HepG2 (cell line): Measurements from ENCODE around the gene RESP18. TPM values are rescaled to one million over a fixed set of nuclear protein-coding genes. Genes with fewer than 3 reads are reported as not detected.
A peak's percentile ranks its signal among the peaks of the same experiment; 100 is the strongest.

ENCODE experiments used
- AGO2 ChIP-seq: fragments of 200-400 bp; formaldehyde crosslinking; optimal IDR thresholded peaks from 2 replicates; pipeline ENCODE3; 2017; ENCODE audit warnings: mild to moderate bottlenecking, low read depth, low read length, moderate library complexity
- JUNB ChIP-seq: sonication (generic); formaldehyde crosslinking; IDR thresholded peaks from 2 replicates; pipeline ENCODE4 v1.8.0; 2022; ENCODE audit warnings: missing genetic modification reagents, mild to moderate bottlenecking, borderline replicate concordance
- NFE2L1 ChIP-seq: sonication (generic); formaldehyde crosslinking; IDR thresholded peaks from 2 replicates; pipeline ENCODE4 v1.4.0; 2020; ENCODE audit warnings: missing genetic modification reagents, mild to moderate bottlenecking, borderline replicate concordance
- NONO ChIP-seq, 2 experiments: fragments of 450-650 bp in 1 of 2; sonication (generic) in 1 of 2; formaldehyde crosslinking in 1 of 2; IDR thresholded peaks in 1 of 2; conservative IDR thresholded peaks in 1 of 2; 2 replicates each; pipeline versions ENCODE4 v1.6.1 to v1.8.0; 2017 to 2022; ENCODE audit warnings: mild to moderate bottlenecking in 1 of 2, missing genetic modification reagents in 1 of 2, moderate library complexity in 1 of 2
- RBFOX2 ChIP-seq: fragments of 200-400 bp; formaldehyde crosslinking; IDR thresholded peaks from 2 replicates; pipeline ENCODE4 v1.6.1; 2017; ENCODE audit warnings: low read depth, mild to moderate bottlenecking, low read length
- SMARCE1 ChIP-seq: fragments of 450-650 bp; IDR thresholded peaks from 2 replicates; pipeline ENCODE4 v1.6.1; 2017; ENCODE audit warnings: borderline replicate concordance
- SUZ12 ChIP-seq: fragments of 150-350 bp; IDR thresholded peaks from 2 replicates; pipeline ENCODE4 v1.6.1; 2014; ENCODE audit warnings: low read depth, low read length
- TBX3 ChIP-seq: fragments of 450-650 bp; IDR thresholded peaks from 2 replicates; pipeline ENCODE4 v1.6.1; 2017; ENCODE audit warnings: antibody characterized with exemption, mild to moderate bottlenecking, inconsistent platforms, borderline replicate concordance
- XRCC5 ChIP-seq: fragments of 200-400 bp; formaldehyde crosslinking; optimal IDR thresholded peaks from 2 replicates; pipeline ENCODE3; 2017; ENCODE audit warnings: mild to moderate bottlenecking, low read length
- ZNF207 ChIP-seq: fragments of 450-650 bp; IDR thresholded peaks from 2 replicates; pipeline ENCODE4 v1.6.1; 2016; ENCODE audit warnings: antibody characterized with exemption, borderline replicate concordance
- ZNF547 ChIP-seq: sonication (generic); formaldehyde crosslinking; IDR thresholded peaks from 2 replicates; pipeline ENCODE4 v1.5.1; 2020; ENCODE audit warnings: mild to moderate bottlenecking, missing genetic modification reagents
- ZSCAN22 ChIP-seq: sonication (generic); formaldehyde crosslinking; IDR thresholded peaks from 2 replicates; pipeline ENCODE4 v1.4.0; 2020; ENCODE audit warnings: mild to moderate bottlenecking, missing genetic modification reagents
- ZSCAN30 ChIP-seq: sonication (generic); formaldehyde crosslinking; IDR thresholded peaks from 2 replicates; pipeline ENCODE4 v1.5.0; 2020; ENCODE audit warnings: mild to moderate bottlenecking, missing genetic modification reagents
- polyA plus RNA-seq, 8 experiments: library from polyadenylated mRNA; depleted of rRNA in 3 of 8; stranded (reverse) in 7 of 8; unstranded in 1 of 8; fragments of >200 nt; fragmentation: Illumina TruSeq in 4 of 8; extraction: Trizol in 4 of 8; gene quantifications; 2 replicates each; pipeline versions ENCODE4 v1.2.1 to v1.2.3, GENCODE V29; 2011 to 2016; ENCODE audit warnings: low read depth in 4 of 8, missing spikeins in 1 of 8, mixed read lengths in 1 of 8; ENCODE audit not compliant: insufficient read depth in 1 of 8
- total RNA-seq, 5 experiments: library from RNA; depleted of rRNA; stranded (reverse); fragments of >200 nt; fragmentation: Illumina TruSeq; extraction: Trizol; gene quantifications; 2 replicates each; pipeline ENCODE4 v1.2.3, GENCODE V29; 2016; ENCODE audit warnings: low read depth in 1 of 5
- TF ChIP-seq, protein P1 (sequence below): sonication (generic); formaldehyde crosslinking; IDR thresholded peaks from 2 replicates; pipeline ENCODE4 v1.4.0; 2020; ENCODE audit warnings: low read depth, missing genetic modification reagents
- TF ChIP-seq, protein P2 (sequence below): sonication (generic); formaldehyde crosslinking; conservative IDR thresholded peaks from 2 replicates; pipeline ENCODE4 v1.5.0; 2020; ENCODE audit warnings: missing genetic modification reagents
- TF ChIP-seq, protein P3 (sequence below): sonication (generic); formaldehyde crosslinking; IDR thresholded peaks from 2 replicates; pipeline ENCODE4 v1.8.0; 2022; ENCODE audit warnings: missing genetic modification reagents, mild to moderate bottlenecking, inconsistent platforms, borderline replicate concordance
- TF ChIP-seq, protein P4 (sequence below): sonication (generic); formaldehyde crosslinking; IDR thresholded peaks from 2 replicates; pipeline ENCODE4 v1.4.0; 2020; ENCODE audit warnings: missing genetic modification reagents, borderline replicate concordance
- TF ChIP-seq, protein P5 (sequence below): sonication (generic); IDR thresholded peaks from 2 replicates; pipeline ENCODE4 v1.6.1; 2016; ENCODE audit warnings: low read depth, borderline replicate concordance

Gene RESP18
- total and polyA plus RNA-seq, 2 of the 13 experiments (the other 11 are each of a cell fraction or from before 2014, with no cell fraction given), result not detected

DNA sequence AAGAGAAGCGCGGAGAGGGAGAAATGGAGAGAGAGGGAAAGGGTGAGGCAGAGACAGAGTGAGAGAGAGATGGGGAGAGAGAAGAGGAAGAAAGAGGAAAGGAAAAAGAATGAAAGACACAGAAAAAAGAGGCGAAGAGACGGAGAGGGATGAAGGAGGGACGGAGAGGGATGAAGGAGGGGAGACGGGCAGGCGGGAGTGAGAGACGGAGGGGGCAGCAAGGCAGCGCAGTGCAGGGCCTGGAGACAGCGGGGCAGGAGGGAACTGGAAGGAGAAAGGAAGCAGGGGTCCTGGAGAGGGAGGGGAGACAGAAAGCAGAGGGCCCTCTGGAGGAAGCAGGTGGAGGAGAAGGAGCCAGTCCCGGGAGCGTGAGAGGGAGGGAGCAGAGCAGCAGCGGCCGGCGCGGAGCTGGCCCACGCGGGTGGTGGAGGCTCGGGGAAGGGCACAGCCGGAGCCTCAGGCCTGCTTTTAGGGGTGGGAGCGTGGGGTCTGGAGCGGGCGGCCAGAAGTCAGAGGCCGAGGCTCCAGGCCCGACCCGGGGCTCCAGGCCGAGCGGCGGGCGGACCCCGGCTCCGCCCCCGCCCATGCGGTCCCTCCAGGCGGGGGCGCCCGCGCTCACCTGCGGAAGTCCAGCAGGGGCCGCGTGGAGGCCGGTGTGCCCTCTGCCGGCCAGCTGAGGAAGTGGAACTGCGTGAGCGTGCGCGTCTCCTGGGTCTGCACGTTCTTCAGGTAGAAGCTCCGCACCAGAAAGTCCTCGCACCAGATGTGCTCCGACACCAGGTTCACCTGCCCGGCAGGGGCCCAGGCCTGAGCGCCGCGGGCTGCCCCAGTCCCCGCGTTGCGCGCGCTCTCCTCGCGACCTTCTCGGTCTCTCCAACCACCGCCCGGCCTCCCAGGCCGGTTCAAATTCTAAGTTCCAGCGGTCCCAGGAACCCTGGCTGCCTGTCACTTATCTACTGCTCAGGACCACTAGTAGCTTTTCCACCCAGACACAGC, 37.9 kb downstream of the RESP18 start (continued):
- 0 out of 2 replicates have a peak, but pooled peaks have one; percentile 9 for TF ChIP-seq ZSCAN22
- TF ChIP-seq TBX3, result no peak
- TF ChIP-seq JUNB (CRISPR knock-in tag), result no peak
- no peak for TF ChIP-seq ZNF207
- TF ChIP-seq, protein P1, sequence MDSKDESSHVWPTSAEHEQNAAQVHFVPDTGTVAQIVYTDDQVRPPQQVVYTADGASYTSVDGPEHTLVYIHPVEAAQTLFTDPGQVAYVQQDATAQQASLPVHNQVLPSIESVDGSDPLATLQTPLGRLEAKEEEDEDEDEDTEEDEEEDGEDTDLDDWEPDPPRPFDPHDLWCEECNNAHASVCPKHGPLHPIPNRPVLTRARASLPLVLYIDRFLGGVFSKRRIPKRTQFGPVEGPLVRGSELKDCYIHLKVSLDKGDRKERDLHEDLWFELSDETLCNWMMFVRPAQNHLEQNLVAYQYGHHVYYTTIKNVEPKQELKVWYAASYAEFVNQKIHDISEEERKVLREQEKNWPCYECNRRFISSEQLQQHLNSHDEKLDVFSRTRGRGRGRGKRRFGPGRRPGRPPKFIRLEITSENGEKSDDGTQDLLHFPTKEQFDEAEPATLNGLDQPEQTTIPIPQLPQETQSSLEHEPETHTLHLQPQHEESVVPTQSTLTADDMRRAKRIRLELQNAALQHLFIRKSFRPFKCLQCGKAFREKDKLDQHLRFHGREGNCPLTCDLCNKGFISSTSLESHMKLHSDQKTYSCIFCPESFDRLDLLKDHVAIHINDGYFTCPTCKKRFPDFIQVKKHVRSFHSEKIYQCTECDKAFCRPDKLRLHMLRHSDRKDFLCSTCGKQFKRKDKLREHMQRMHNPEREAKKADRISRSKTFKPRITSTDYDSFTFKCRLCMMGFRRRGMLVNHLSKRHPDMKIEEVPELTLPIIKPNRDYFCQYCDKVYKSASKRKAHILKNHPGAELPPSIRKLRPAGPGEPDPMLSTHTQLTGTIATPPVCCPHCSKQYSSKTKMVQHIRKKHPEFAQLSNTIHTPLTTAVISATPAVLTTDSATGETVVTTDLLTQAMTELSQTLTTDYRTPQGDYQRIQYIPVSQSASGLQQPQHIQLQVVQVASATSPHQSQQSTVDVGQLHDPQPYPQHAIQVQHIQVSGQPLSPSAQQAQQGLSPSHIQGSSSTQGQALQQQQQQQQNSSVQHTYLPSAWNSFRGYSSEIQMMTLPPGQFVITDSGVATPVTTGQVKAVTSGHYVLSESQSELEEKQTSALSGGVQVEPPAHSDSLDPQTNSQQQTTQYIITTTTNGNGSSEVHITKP (CRISPR knock-in tag), result peak; percentile 79
- TF ChIP-seq, protein P2, sequence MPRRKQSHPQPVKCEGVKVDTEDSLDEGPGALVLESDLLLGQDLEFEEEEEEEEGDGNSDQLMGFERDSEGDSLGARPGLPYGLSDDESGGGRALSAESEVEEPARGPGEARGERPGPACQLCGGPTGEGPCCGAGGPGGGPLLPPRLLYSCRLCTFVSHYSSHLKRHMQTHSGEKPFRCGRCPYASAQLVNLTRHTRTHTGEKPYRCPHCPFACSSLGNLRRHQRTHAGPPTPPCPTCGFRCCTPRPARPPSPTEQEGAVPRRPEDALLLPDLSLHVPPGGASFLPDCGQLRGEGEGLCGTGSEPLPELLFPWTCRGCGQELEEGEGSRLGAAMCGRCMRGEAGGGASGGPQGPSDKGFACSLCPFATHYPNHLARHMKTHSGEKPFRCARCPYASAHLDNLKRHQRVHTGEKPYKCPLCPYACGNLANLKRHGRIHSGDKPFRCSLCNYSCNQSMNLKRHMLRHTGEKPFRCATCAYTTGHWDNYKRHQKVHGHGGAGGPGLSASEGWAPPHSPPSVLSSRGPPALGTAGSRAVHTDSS (CRISPR knock-in tag), result peak; percentile 14; the same call in 1 of the 2 replicates
- TF ChIP-seq ZNF547 (CRISPR knock-in tag), result peak; percentile 92; the same call in 1 of the 2 replicates
- TF ChIP-seq RBFOX2, result peak; percentile 84
- peak; percentile 99 for TF ChIP-seq XRCC5
- TF ChIP-seq, protein P3, sequence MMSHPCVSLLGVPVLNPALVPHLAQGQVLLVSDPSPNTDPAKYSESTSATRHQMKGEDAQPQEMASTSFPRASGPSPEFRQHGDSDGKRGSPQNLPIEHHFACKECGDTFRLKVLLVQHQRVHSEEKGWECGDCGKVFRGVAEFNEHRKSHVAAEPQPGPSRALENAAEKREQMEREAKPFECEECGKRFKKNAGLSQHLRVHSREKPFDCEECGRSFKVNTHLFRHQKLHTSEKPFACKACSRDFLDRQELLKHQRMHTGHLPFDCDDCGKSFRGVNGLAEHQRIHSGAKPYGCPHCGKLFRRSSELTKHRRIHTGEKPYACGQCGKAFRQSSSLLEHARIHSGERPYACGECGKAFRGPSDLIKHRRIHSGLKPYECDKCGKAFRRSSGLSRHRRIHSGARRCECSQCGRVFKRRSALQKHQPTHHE (CRISPR knock-in tag), result peak; percentile 86; the same call in 1 of the 2 replicates
- no peak for TF ChIP-seq NONO (IDR thresholded peaks at IDR 0.05)
- peak; percentile 90; the same call in 1 of the 2 replicates for TF ChIP-seq NONO (CRISPR knock-in tag; conservative IDR thresholded peaks at IDR 0.05)
- no peak for TF ChIP-seq SUZ12
- no peak for TF ChIP-seq SMARCE1
- TF ChIP-seq, protein P4, sequence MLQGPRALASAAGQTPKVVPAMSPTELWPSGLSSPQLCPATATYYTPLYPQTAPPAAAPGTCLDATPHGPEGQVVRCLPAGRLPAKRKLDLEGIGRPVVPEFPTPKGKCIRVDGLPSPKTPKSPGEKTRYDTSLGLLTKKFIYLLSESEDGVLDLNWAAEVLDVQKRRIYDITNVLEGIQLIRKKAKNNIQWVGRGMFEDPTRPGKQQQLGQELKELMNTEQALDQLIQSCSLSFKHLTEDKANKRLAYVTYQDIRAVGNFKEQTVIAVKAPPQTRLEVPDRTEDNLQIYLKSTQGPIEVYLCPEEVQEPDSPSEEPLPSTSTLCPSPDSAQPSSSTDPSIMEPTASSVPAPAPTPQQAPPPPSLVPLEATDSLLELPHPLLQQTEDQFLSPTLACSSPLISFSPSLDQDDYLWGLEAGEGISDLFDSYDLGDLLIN (CRISPR knock-in tag), result no peak
- TF ChIP-seq ZSCAN30 (CRISPR knock-in tag), result no peak
- TF ChIP-seq NFE2L1 (CRISPR knock-in tag), result no peak
- TF ChIP-seq AGO2, result no peak
- TF ChIP-seq, protein P5, sequence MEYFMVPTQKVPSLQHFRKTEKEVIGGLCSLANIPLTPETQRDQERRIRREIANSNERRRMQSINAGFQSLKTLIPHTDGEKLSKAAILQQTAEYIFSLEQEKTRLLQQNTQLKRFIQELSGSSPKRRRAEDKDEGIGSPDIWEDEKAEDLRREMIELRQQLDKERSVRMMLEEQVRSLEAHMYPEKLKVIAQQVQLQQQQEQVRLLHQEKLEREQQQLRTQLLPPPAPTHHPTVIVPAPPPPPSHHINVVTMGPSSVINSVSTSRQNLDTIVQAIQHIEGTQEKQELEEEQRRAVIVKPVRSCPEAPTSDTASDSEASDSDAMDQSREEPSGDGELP, result peak; percentile 71
